T1000 (cell line): ENCODE data around the gene ZNF454.

Experiments used
- DNase-seq: peaks from one replicate; lab custom pipeline; 2025; ENCODE audit warnings: mixed read lengths; lab: John Stamatoyannopoulos, UW

The ZNF454 gene

GRCh38 chr5:178993236-178993765 lies 52.3 kb downstream of the ZNF454 start:
- DNase-seq: no peak

- DNase-seq: no peak
These were observed 53.1 kb downstream of the ZNF454 start for GRCh38 chr5:178993955-178994579.

- no peak for DNase-seq
These were observed 53.8 kb downstream of the ZNF454 start, which contains the start of gene GRM6 for GRCh38 chr5:178994580-178995340. GRM6 (minus strand) TSS chr5:178995320; CDS start chr5:178994944, 376 bp downstream.

- DNase-seq: no peak
These were observed 54.3 kb downstream of the ZNF454 start for GRCh38 chr5:178995341-178995690.

- no peak for DNase-seq
These were observed 55.2 kb downstream of the ZNF454 start for GRCh38 chr5:178996156-178996555.

GRCh38 chr5:178997191-178997590 lies 56.2 kb downstream of the ZNF454 start:
- no peak for DNase-seq

- no peak for DNase-seq
These were observed 57.4 kb downstream of the ZNF454 start for GRCh38 chr5:178998441-178998840.

GRCh38 chr5:179006564-179006963 lies 65.6 kb downstream of the ZNF454 start:
- no peak for DNase-seq

- DNase-seq: no peak
These were observed 67.7 kb downstream of the ZNF454 start for GRCh38 chr5:179008667-179009066.
